ENCODE data around the gene AKNA.
"Not testable (repeated sequence)": the region's sequence is repeated elsewhere in the genome, so short reads cannot be mapped to it uniquely, and the experiment has no call there.

AKNA gene

GRCh38 chr9:114341152-114341830, 46.5 kb downstream of the AKNA start:
- DNase-seq (ENCODE audit: low read depth in 2 of 2), result no peak

- no peak for DNase-seq (ENCODE audit: low read depth in 2 of 2)
These were observed 48.5 kb downstream of the AKNA start for GRCh38 chr9:114339130-114339908.

GRCh38 chr9:114338187-114338586, 49.6 kb downstream of the AKNA start:
- no peak for DNase-seq (ENCODE audit: low read depth in 2 of 2)

GRCh38 chr9:114336699-114337395, 50.9 kb downstream of the AKNA start:
- no peak for DNase-seq (ENCODE audit: low read depth in 2 of 2)

- no peak for DNase-seq (ENCODE audit: low read depth in 2 of 2)
These were observed 51.6 kb downstream of the AKNA start for GRCh38 chr9:114336157-114336556.

- no peak for DNase-seq (ENCODE audit: low read depth in 2 of 2)
These were observed 52.0 kb downstream of the AKNA start for GRCh38 chr9:114335745-114336144.

- no peak for DNase-seq (ENCODE audit: low read depth in 2 of 2)
These were observed 53.3 kb downstream of the AKNA start for GRCh38 chr9:114334490-114334889.

GRCh38 chr9:114333718-114334117, 54.1 kb downstream of the AKNA start:
- not testable (repeated sequence) for DNase-seq (ENCODE audit: low read depth in 2 of 2)

- not testable (repeated sequence) for DNase-seq (ENCODE audit: low read depth in 2 of 2)
These were observed 55.2 kb downstream of the AKNA start for GRCh38 chr9:114332474-114333040.

- DNase-seq (ENCODE audit: low read depth in 2 of 2), result not testable (repeated sequence)
These were observed 56.3 kb downstream of the AKNA start for GRCh38 chr9:114331229-114332195.

GRCh38 chr9:114330636-114331035, 57.1 kb downstream of the AKNA start:
- DNase-seq (ENCODE audit: low read depth in 2 of 2), result no peak

GRCh38 chr9:114329625-114330022, 58.2 kb downstream of the AKNA start, which contains the start of gene ORM2:
ORM2 (plus strand) TSS chr9:114329869; CDS start chr9:114329905, 36 bp downstream.
- DNase-seq (ENCODE audit: low read depth in 2 of 2), result not testable (repeated sequence)

GRCh38 chr9:114328937-114329624, 58.7 kb downstream of the AKNA start:
- not testable (repeated sequence) for DNase-seq (ENCODE audit: low read depth in 2 of 2)

- not testable (repeated sequence) for DNase-seq (ENCODE audit: low read depth in 2 of 2)
These were observed 59.4 kb downstream of the AKNA start for GRCh38 chr9:114328357-114328820.

- DNase-seq (ENCODE audit: low read depth in 2 of 2), result no peak
These were observed 60.0 kb downstream of the AKNA start for GRCh38 chr9:114327749-114328148.

- DNase-seq (ENCODE audit: low read depth in 2 of 2), result not testable (repeated sequence)
These were observed 62.0 kb downstream of the AKNA start for GRCh38 chr9:114325684-114326254.

GRCh38 chr9:114324965-114325364, 62.8 kb downstream of the AKNA start:
- DNase-seq (ENCODE audit: low read depth in 2 of 2), result not testable (repeated sequence)

- DNase-seq (ENCODE audit: low read depth in 2 of 2), result no peak
These were observed 63.3 kb downstream of the AKNA start for GRCh38 chr9:114324492-114324891.

- DNase-seq (ENCODE audit: low read depth in 2 of 2), result not testable (repeated sequence)
These were observed 63.9 kb downstream of the AKNA start for GRCh38 chr9:114323849-114324248.
